HEK293T (cell line): Measurements from ENCODE around the gene GRIK4.

Experiments used
- CTCF ChIA-PET: fragments of 350-600 bp; formaldehyde crosslinking; extraction: SDS; loops from one replicate; lab custom pipeline; 2021; ENCODE audit warnings: antibody characterized with exemption, inconsistent platforms; lab: Yijun Ruan, JAX
- POLR2A ChIA-PET: fragments of 350-600 bp; formaldehyde crosslinking; extraction: SDS; loops from one replicate; lab custom pipeline; 2020; ENCODE audit warnings: antibody characterized with exemption, inconsistent platforms; lab: Yijun Ruan, JAX
- DNase-seq: peaks from one replicate; pipeline ENCODE4 v3.0.0; 2012; ENCODE audit warnings: mixed read lengths; ENCODE audit errors: extremely low spot score
- ARNT ChIP-seq: fragments of 450-650 bp; IDR thresholded peaks from 2 replicates; pipeline ENCODE4 v1.6.1; 2017; ENCODE audit warnings: mild to moderate bottlenecking
- BHLHE40 ChIP-seq: fragments of 450-650 bp; IDR thresholded peaks from 2 replicates; pipeline ENCODE4 v1.6.1; 2016; ENCODE audit warnings: mild to moderate bottlenecking, moderate library complexity, borderline replicate concordance
- CTBP1 ChIP-seq: fragments of 450-650 bp; IDR thresholded peaks from 2 replicates; pipeline ENCODE4 v1.6.1; 2016; ENCODE audit warnings: borderline replicate concordance
- ELF4 ChIP-seq: fragments of 450-650 bp; IDR thresholded peaks from 2 replicates; pipeline ENCODE4 v1.6.1; 2017; ENCODE audit warnings: antibody characterized with exemption
- FOXA1 ChIP-seq: fragments of 450-650 bp; IDR thresholded peaks from 2 replicates; pipeline ENCODE4 v1.6.1; 2016; ENCODE audit warnings: mild to moderate bottlenecking
- FOXK2 ChIP-seq: fragments of 450-650 bp; IDR thresholded peaks from 2 replicates; pipeline ENCODE4 v1.6.1; 2016; ENCODE audit warnings: mild to moderate bottlenecking
- FOXM1 ChIP-seq: fragments of 450-650 bp; IDR thresholded peaks from 2 replicates; pipeline ENCODE4 v1.6.1; 2017; ENCODE audit warnings: mild to moderate bottlenecking, borderline replicate concordance
- HDGF ChIP-seq: fragments of 450-650 bp; IDR thresholded peaks from 2 replicates; pipeline ENCODE4 v1.6.1; 2017; ENCODE audit warnings: antibody characterized with exemption, borderline replicate concordance
- L3MBTL2 ChIP-seq: fragments of 450-650 bp; conservative IDR thresholded peaks from 2 replicates; pipeline ENCODE4 v1.6.1; 2016; ENCODE audit warnings: mild to moderate bottlenecking
- LEF1 ChIP-seq: fragments of 450-650 bp; IDR thresholded peaks from 2 replicates; pipeline ENCODE4 v1.6.1; 2017; ENCODE audit warnings: mild to moderate bottlenecking, borderline replicate concordance
- NFRKB ChIP-seq: fragments of 450-650 bp; IDR thresholded peaks from 2 replicates; pipeline ENCODE4 v1.6.1; 2016; ENCODE audit warnings: mild to moderate bottlenecking, moderate library complexity
- PKNOX1 ChIP-seq: fragments of 450-650 bp; IDR thresholded peaks from 2 replicates; pipeline ENCODE4 v1.6.1; 2016
- SP1 ChIP-seq: fragments of 450-650 bp; IDR thresholded peaks from 2 replicates; pipeline ENCODE4 v1.6.1; 2017
- SUZ12 ChIP-seq: fragments of 450-650 bp; IDR thresholded peaks from 2 replicates; pipeline ENCODE4 v1.6.1; 2016; ENCODE audit warnings: mild to moderate bottlenecking
- TARDBP ChIP-seq: fragments of 450-650 bp; IDR thresholded peaks from 2 replicates; pipeline ENCODE4 v1.6.1; 2016
- ZNF384 ChIP-seq: fragments of 450-650 bp; IDR thresholded peaks from 2 replicates; pipeline ENCODE4 v1.6.1; 2016

Gene GRIK4

GRCh38 chr11:120919045-120919444 lies 407.5 kb downstream of the GRIK4 start:
- ChIA-PET POLR2A (no interaction called here), CTCF (no interaction called here)
- TF ChIP-seq PKNOX1 (no peak), SP1 (no peak), ARNT (no peak), FOXA1 (no peak), HDGF (no peak), ELF4 (no peak), LEF1 (no peak), FOXM1 (no peak)
- DNase-seq, result no peak

- CTCF ChIA-PET, result no interaction called here
- no peak for DNase-seq
- TF ChIP-seq SUZ12 (no peak), TARDBP (no peak), ZNF384 (no peak), L3MBTL2 (no peak), BHLHE40 (no peak), FOXA1 (no peak), SP1 (no peak), HDGF (no peak), ELF4 (no peak), NFRKB (no peak), FOXM1 (no peak)
- POLR2A ChIA-PET, result no interaction called here
Measured at GRCh38 chr11:120919566-120919965, 408.0 kb downstream of the GRIK4 start.

- TF ChIP-seq L3MBTL2 (no peak), BHLHE40 (no peak), FOXA1 (no peak), PKNOX1 (no peak), FOXM1 (no peak), TARDBP (no peak), SUZ12 (no peak), LEF1 (no peak), ARNT (no peak), CTBP1 (no peak), SP1 (no peak), NFRKB (no peak), ELF4 (no peak), HDGF (no peak), ZNF384 (no peak), FOXK2 (no peak)
- DNase-seq, result no peak
- ChIA-PET CTCF (interaction anchor here (0.6 kb wide), 1 partner anchor 238 kb away, joined by 3 read pairs; no protein-coding TSS in a partner anchor), POLR2A (no interaction called here)
Measured at GRCh38 chr11:120923866-120924508, 412.4 kb downstream of the GRIK4 start.

GRCh38 chr11:120925944-120926343 lies 414.4 kb downstream of the GRIK4 start:
- no peak for DNase-seq
- POLR2A ChIA-PET, result no interaction called here
- TF ChIP-seq LEF1, result no peak
- no peak for TF ChIP-seq PKNOX1
- no peak for TF ChIP-seq CTBP1
- no peak for TF ChIP-seq FOXA1
- no peak for TF ChIP-seq FOXK2
- TF ChIP-seq SUZ12, result no peak
- TF ChIP-seq FOXM1, result no peak
- TF ChIP-seq SP1, result no peak
- no peak for TF ChIP-seq TARDBP
- CTCF ChIA-PET, result interaction anchor here (1.1 kb wide), 1 partner anchor 11 kb away, joined by 3 read pairs; no protein-coding TSS in a partner anchor

GRCh38 chr11:120928627-120929026 lies 417.1 kb downstream of the GRIK4 start:
- CTCF ChIA-PET, result interaction anchor here (1.6 to 1.8 kb wide), 2 partner anchors 11 to 15 kb away, joined by 4 to 9 read pairs; no protein-coding TSS in a partner anchor
- TF ChIP-seq PKNOX1 (no peak), HDGF (no peak)
- POLR2A ChIA-PET, result no interaction called here
- DNase-seq, result no peak

GRCh38 chr11:120929090-120929489 lies 417.5 kb downstream of the GRIK4 start:
- TF ChIP-seq ZNF384 (no peak), TARDBP (no peak), FOXA1 (no peak), ELF4 (no peak), L3MBTL2 (no peak), BHLHE40 (no peak)
- POLR2A ChIA-PET, result no interaction called here
- DNase-seq, result no peak
- CTCF ChIA-PET, result interaction anchor here (0.6 to 1.8 kb wide), 6 partner anchors 11 to 738 kb away, joined by 3 to 9 read pairs (median 3); no protein-coding TSS in a partner anchor
